SK-N-SH (cell line): ENCODE measurements around the gene GAS7.

Source experiments
- CHD2 ChIP-seq: fragments of 150-350 bp; IDR thresholded peaks from 2 replicates; pipeline ENCODE4 v1.6.1; 2018; ENCODE audit warnings: low read length; ENCODE audit not compliant: partially characterized antibody
- CTCF ChIP-seq: fragments of 200-600 bp; sonication (generic); IDR thresholded peaks from 2 replicates; pipeline ENCODE4 v1.6.1; 2017; ENCODE audit warnings: antibody characterized with exemption, mild to moderate bottlenecking, moderate library complexity
- NRF1 ChIP-seq: IDR thresholded peaks from 2 replicates; pipeline ENCODE4 v1.6.1; 2012; ENCODE audit warnings: low read depth, mild to moderate bottlenecking, low read length
- PBX3 ChIP-seq: IDR thresholded peaks from 2 replicates; pipeline ENCODE4; 2012
- POLR2AphosphoS5 ChIP-seq: IDR thresholded peaks from 2 replicates; pipeline ENCODE4 v1.6.1; 2012; ENCODE audit warnings: low read depth, low read length
- RAD21 ChIP-seq: IDR thresholded peaks from 2 replicates; pipeline ENCODE4 v1.6.1; 2012; ENCODE audit warnings: mild to moderate bottlenecking, low read length
- RFX5 ChIP-seq: IDR thresholded peaks from 2 replicates; pipeline ENCODE4 v1.6.1; 2012; ENCODE audit warnings: mild to moderate bottlenecking, improper control_type of control experiment, low read length
- SMC3 ChIP-seq: IDR thresholded peaks from 2 replicates; pipeline ENCODE4 v1.6.1; 2012; ENCODE audit warnings: low read depth, low read length, improper control_type of control experiment
- USF1 ChIP-seq: IDR thresholded peaks from 2 replicates; pipeline ENCODE4 v1.4.0; 2012; ENCODE audit warnings: low read depth, borderline replicate concordance
- USF2 ChIP-seq: fragments of 150-350 bp; IDR thresholded peaks from 2 replicates; pipeline ENCODE4 v1.6.1; 2017; ENCODE audit warnings: antibody characterized with exemption, low read length, low read depth, borderline replicate concordance

- TF ChIP-seq USF2 (no peak), NRF1 (no peak), PBX3 (no peak), CHD2 (no peak), SMC3 (no peak), POLR2AphosphoS5 (no peak), CTCF (no peak), USF1 (no peak), RAD21 (no peak), RFX5 (no peak)
Observed at GRCh38 chr17:9991351-9991750, 207.1 kb downstream of the GAS7 start.
